Measurements from ENCODE around the gene RAC2.

Gene RAC2

DNA sequence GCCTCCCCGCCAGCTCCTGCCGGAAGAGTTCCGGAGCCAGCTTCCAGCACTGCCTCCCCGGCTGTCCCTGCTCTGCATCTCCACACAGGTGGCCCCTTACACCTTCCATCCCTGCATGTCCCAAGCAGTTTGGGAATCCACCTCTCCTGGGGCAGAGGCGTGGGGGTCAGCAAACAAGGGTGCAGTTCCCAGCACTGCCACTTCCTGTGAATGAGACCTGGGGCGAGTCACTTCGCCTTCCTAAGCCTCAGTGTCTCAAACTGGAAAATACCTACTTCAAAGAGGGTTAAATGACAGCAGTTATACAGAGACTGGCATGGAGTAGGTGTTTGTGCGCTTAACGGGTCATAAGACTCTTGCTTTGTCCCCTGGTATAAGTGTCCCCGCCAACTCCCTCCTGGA lies 43.5 kb upstream of the RAC2 start:
- H3K27ac ChIP-seq, result no peak overlapping the region
- TF ChIP-seq ZFX (IDR thresholded peaks at IDR 0.05), result no peak
- TF ChIP-seq, protein P1, sequence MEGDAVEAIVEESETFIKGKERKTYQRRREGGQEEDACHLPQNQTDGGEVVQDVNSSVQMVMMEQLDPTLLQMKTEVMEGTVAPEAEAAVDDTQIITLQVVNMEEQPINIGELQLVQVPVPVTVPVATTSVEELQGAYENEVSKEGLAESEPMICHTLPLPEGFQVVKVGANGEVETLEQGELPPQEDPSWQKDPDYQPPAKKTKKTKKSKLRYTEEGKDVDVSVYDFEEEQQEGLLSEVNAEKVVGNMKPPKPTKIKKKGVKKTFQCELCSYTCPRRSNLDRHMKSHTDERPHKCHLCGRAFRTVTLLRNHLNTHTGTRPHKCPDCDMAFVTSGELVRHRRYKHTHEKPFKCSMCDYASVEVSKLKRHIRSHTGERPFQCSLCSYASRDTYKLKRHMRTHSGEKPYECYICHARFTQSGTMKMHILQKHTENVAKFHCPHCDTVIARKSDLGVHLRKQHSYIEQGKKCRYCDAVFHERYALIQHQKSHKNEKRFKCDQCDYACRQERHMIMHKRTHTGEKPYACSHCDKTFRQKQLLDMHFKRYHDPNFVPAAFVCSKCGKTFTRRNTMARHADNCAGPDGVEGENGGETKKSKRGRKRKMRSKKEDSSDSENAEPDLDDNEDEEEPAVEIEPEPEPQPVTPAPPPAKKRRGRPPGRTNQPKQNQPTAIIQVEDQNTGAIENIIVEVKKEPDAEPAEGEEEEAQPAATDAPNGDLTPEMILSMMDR (conservative IDR thresholded peaks at IDR 0.05), result no peak

DNA sequence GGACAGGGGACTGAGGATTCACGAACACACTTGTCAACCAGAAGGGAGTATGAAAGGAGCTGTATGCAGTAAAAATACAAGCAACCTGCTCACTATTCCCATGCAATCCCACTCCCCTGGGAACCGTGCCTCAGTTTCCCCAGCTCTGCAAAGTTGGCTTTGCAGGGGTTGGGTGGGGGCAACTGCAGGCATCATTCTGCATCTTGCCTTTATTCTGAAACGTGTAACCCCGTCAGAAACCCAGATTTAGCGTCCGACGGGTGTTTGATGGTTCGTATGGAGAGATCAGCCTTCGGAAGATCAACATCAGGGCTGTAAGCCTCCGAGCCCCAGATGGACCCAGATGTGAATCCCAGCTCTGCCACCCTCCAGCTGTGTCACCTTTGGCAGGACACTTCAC lies 41.9 kb upstream of the RAC2 start:
- no peak overlapping the region for H3K27ac ChIP-seq
- TF ChIP-seq, protein P1 (conservative IDR thresholded peaks at IDR 0.05), result no peak
- TF ChIP-seq ZFX (IDR thresholded peaks at IDR 0.05), result no peak

DNA sequence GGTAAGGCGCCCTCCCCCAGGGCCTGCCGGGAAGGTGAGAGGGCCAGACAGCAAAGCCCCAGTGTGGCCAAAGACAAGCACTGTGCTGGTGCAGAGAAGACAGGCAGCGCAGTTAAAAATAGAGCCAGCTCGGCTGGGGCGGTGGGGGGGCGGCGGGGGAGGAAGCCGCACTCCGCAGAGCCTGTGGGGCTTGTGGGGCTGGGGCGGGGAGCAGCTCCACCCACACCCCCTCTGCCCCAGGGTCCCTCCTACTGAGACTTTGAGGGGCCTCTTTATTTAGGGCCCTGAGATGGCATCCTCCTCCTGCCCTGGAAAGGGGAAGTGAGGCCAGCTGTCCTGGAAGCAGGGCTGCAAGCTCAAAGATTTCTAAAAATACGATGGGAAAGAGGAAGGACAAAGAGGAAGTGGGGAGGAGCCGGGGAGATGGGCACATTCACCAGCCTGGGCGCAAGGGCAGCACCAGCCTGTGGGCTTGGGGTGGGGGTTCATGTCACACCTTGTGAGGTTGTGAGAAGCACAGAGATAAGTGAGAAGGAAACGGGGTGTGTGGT lies 40.8 kb upstream of the RAC2 start:
- no peak overlapping the region for H3K27ac ChIP-seq

DNA sequence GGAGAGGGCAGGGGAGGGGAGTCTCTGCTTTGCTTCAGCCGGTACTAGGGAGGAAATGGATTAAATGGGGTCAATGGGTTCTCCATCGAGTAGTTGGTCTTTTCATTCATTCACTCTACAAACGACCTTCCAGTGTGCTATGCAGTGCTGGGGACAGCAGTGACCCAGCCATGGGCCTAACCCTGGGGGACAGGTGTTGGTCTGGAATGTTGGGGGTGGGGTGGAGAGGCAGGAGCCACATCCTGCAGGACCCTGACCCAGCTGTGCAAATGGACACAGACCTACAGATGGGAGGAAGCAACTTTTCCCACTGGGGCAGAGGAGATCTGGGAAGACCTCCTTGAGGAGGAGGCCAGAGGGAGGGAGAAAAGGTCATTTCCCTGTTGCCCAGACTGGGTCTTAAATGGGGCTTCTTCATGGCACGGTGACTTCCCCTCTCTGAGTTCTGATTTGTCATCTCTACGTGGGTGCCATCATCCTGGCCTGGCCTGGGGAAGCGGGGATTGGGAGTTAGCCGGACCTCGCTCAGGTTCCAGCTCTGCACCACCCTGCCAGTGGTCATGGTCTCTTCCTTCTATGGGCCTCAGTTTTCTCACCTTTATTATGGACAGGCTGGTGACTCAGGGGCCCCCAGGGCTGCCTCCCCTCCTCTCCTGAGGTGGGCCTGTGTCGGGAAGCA lies 40.2 kb upstream of the RAC2 start:
- no peak for TF ChIP-seq ZFX (IDR thresholded peaks at IDR 0.05)
- TF ChIP-seq, protein P1 (conservative IDR thresholded peaks at IDR 0.05), result no peak
- H3K27ac ChIP-seq, result no peak overlapping the region

More for the DNA sequence above, 40.8 kb upstream of the RAC2 start:
- TF ChIP-seq, protein P1 (conservative IDR thresholded peaks at IDR 0.05), result no peak
- no peak for TF ChIP-seq ZFX (IDR thresholded peaks at IDR 0.05)

DNA sequence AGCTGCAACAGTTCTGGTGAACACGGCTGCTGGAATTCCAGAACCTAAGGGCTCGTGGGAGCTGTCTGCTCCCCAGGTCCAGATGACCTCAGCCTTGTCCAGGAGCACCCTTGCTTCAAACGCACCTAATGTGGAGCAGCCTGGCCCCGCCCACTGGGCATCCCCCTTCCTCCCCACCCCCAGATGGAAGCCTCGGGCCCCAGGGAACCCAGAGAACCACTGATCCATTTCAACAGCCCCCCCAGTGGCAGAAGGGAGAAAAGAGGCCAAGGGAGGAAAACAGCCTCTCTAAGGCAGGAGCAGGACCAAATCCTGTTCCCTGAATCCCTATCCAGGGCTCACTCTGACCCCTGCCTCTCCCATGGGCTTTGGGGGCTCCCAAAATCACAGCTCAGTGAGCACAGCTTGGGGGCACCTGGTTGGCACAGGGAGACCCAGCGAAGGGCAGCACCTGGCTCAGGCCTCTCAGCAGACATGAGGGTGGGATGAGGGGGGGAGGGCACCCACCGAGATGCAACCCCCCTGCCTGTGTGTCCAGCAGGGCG lies 39.4 kb upstream of the RAC2 start:
- H3K27ac ChIP-seq, result no peak overlapping the region
- TF ChIP-seq, protein P1 (conservative IDR thresholded peaks at IDR 0.05), result no peak
- TF ChIP-seq ZFX (IDR thresholded peaks at IDR 0.05), result no peak

DNA sequence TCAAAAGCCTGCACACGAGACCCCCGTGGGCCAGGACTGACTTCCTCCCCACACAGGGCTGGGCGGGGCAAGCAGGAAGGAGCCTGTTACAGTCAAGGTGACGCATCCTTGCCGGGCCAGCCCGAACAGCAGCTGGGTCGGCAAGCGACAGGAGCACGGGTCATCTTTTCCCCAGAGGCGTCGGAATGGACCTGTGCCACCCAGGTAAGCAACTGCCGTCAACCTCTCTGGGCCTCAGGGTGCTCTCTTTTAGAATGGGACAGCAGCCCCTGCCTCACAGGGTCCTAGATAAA lies 38.3 kb upstream of the RAC2 start, which contains the start of gene CYTH4:
Gene CYTH4 (plus strand): TSS at position 124 of the 293 bp plus-strand sequence. CDS start 62 bp downstream, at position 186.
- no peak within 1 kb of the TSS for H3K27ac ChIP-seq
- TF ChIP-seq, protein P1 (conservative IDR thresholded peaks at IDR 0.05), result no peak
- no peak for TF ChIP-seq ZFX (IDR thresholded peaks at IDR 0.05)

DNA sequence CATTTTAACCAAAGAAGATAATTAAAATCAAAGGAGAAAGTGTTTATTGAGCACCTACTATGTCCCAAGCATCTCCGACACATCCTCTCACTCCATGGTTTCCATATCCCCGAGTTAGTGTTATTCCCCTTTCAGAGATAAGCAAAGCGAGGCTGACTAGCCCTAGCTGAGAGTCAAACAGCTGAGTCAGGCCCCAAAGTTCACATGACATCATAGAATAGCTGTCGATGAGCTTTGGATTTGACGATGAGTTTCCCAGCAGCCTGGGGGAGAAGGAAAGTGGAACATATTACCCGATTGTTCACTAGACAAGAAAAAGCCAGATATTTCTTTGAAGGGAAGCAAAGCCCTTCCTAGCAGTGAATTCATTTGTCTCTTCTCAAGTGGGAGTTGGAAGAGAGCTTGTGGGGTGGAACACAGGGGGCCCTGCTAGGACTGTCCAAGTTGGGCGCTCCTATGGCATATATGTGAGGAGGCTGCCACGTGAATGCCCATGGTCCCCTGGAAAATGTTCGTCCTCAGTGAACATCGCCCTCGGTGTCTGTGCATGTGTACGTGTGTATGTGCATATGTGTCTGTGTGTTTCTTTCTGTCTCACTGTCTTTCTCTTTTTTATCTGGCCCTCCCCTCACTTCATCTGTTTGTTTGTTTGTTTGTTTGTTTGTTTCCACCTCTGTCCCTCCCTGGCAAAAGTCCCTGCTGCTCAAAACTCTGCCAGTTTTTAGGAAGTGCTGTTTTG lies 37.7 kb upstream of the RAC2 start:
- no peak overlapping the region for H3K27ac ChIP-seq
- TF ChIP-seq ZFX (IDR thresholded peaks at IDR 0.05), result no peak
- TF ChIP-seq, protein P1 (conservative IDR thresholded peaks at IDR 0.05), result no peak

All from C4-2B (cell line).